Stimulated activated CD8-positive, alpha-beta memory T cell treated with anti-CD3 and anti-CD28 coated beads, Interleukin-2, amount 100 ng/mL, for 48 hours (primary cell): ENCODE data around the gene MAOA.
"Not testable (repeated sequence)": the region's sequence is repeated elsewhere in the genome, so short reads cannot be mapped to it uniquely, and the experiment has no call there.

Experiments
- DNase-seq, 2 donors: peaks; one replicate each; pipeline ENCODE4 v3.0.0-alpha.2; 2020; ENCODE audit warnings: low read depth in 2 of 2

The MAOA gene

DNA sequence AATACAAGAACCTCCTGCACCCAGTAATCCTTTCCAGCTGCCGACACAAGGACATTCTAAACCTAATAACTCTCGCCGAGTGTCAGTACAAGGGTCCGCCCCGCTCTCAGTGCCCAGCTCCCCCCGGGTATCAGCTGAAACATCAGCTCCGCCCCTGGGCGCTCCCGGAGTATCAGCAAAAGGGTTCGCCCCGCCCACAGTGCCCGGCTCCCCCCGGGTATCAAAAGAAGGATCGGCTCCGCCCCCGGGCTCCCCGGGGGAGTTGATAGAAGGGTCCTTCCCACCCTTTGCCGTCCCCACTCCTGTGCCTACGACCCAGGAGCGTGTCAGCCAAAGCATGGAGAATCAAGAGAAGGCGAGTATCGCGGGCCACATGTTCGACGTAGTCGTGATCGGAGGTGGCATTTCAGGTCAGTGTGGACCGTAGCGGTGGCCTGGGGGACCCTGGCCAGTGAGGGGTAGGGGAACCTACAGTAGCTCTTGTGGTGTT lies at the start of gene MAOA:
TSS of gene MAOA (plus strand) at position 295 of the 490 bp plus-strand sequence. CDS start at position 338, 43 bp downstream.
- DNase-seq = peak in 1 of 2 donors; percentile 42

DNA sequence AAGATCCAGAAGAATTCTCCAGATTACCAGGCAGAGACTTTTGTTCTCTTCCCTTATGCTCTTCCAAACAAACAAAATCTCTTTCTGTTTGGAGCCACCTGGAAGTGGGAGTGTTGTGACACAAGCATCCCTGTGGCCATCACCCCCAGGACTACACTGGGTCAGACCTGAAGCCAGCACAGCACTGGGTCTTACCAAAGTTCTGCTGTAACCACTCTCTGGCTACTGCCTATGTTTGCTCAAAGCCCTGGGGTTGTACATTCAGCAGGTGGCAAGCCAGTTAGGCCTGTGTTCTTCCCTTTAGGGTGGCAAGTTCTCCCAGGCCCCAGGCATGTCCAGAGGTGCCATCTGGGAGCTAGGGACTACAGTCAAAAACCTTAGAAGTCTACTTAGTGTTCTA lies 43.7 kb upstream of the MAOA start:
- no peak for DNase-seq

DNA sequence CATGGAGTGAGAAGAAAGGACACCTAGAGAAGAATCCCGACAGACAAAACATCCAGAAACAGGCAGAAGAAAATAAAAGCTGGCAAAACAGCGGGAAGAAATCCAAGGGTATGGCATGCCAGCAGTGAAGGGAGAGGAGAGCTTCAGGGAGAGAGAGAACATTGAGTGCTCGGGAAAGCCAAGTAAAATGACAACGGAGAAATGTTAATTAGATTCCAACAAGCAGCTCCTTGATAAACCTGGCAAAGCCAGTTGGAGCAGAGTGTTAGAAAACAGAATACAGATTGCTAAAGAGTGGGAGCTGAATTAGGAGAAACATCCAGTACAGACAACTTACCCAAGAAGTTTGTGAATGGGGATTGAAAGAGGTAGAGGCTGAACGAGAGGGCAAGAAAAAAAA lies 40.4 kb upstream of the MAOA start:
- DNase-seq = no peak

DNA sequence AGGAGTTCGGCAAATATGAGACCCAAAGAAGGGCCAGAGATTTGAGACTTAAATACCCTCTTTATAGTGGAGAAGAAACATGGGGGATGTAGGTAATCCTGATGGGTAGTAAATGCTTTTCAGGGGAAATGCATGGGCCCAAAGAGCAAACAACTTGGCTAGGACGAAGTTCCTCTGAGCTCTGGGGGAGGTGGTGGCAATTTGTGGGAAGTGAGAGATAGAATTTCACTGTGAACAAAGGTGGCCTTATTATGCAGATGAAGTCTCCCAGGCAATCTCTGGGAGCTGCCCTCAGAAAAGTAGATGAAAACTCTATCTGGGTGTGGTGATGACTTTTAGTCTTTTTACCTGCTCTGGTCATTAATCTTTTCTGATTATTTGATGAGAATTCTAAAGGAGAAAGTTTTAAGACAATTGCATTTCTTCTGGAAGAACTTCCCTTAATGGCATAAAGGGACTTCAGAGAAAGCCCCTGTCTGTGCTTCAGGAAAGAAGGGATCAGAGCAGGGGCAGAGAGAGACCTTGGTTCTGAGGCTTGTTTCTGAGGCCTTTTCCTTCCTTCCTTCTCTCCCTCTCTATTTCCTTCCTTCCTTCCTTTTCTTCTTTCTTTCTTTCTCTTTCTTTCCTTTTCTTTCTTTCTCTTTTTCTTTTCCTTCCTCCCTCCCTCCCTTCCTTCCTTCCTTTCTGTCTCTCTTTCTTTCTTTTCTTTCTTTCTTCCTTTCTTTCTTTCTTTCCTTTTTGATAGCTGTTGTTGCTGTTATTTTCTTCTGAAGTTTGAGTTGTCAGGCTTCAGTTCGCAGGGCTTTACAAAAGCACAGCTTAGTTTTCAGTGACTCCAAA lies 37.5 kb upstream of the MAOA start:
- DNase-seq = no peak

DNA sequence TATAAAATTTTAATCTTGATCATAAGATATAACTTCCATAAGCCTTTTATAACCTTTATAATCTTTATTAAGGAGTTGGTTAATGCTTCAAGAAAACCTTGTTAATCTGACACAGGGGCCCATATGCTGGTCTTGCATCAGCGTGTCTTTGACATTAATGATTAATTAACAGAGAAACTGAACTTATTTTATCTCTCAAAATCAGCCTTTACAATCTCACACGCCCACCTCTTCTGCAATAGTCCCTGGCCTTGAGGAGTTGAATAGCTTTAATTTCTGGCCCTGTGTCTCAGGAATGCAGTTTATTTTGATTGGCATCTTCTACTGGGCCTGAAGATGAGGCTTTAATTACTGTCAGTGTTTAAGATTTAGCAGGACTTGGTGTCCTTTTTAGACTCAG lies 36.2 kb upstream of the MAOA start:
- DNase-seq = not testable (repeated sequence)

DNA sequence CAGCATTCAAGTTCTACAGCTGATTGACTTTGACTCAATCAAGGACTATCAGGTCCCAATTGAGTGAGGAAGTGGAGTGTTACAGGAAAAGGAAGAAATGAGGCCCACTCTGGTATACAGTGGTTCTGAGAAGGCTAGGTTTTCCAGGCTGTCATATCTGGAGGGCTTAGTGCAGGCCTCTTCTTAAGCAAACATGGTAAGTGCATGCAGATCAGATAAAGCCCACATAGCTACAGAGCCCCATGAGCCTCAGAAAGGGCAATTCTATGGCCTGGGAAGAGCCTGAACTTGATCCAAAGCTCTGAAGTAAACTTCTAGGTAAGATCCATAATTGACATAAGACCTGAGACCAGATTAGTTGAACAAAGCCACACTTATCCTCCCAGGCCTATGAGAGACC lies 29.0 kb upstream of the MAOA start:
- no peak for DNase-seq

DNA sequence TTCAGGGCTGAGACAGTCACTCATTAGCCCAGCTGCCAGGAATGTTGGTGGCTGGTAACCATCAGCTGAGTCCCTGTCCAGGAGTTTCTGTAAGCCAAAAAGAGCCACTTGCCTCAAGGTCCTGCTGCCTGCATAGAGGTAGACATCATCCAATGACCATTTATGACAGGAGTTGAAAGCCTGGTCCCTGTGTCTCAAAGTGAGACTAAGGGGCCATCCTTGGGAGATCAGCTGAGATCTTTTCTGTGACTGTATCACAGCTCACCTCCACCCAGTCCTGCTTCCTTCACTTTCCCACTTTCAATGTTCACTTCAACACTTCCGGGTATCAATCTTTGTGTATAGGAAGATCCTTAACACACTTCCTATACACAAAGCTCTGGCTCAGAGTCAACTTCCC lies 28.4 kb upstream of the MAOA start:
- DNase-seq = no peak

DNA sequence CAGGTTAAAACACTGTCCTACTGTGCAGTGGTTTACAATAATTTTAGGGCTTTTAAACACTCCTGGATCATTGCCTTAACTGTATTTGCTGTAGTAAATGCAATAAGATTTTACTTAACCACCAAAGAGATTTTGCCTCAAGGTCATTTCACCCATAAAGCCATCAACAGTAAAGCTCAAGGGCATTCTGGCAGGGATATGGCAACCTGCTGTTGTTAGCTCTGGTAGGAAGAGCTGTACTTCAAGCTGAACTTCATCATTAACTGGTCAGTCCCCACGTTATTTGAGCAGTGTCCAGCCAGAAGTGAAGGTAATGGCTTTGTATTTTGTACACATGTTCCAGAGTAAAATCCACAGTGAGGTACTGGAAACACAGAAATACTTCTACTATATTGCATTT lies 26.9 kb upstream of the MAOA start:
- no peak for DNase-seq

DNA sequence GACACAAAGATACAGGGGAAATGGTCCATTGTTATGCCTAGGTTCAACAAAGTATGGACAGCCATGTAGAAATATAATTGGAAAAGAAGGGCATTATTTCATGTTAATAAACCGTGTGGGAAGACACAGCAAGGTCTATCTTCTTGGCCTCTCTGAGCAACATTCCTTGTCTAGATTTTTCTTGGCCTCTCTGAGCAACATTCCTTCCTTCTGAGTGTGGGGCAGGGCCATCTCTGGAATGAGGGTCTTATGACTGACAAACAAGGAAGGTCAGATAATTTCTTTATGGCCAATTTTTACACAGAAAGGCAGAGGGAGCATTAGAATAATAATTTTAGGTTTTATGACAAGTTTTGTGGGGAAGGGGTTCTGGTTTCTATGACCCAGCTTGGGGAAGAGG lies 24.3 kb upstream of the MAOA start:
- no peak for DNase-seq

DNA sequence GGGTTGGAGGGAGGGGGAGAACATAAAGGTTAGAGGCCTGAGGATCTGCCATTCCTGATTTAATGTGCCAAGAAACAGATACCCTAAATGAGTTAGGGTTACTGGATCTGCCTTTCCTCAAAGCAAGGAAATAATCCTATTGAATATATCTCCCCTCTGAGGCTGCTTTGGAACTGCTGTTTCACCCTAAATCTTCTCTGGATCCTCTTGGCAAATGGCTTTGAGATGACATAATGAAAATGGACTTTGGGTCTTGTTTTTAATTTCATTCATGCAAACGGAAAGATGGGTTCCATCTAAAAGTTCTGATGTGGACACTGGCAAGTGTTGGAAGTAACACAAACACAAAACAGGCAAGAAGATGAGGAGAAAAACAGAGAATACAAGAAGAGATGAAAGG lies 23.0 kb upstream of the MAOA start:
- no peak for DNase-seq

DNA sequence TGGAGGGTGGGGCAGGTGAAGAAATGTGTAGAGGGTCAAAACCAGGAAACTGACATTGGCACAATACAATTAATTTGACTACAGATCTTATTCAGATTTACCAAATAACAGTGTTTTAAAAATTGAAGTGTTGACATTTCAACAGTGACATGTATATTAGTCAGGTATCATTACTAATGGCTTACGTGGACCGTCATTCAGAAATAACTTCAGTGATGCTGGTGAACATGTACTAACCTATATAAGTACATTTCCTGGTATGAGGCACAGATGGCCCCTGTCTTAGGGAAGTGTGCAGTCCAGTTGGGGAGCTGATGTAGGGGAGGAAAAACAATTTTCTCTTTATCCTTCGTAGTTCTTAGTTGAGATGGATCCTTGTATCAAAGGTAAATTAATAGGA lies 22.3 kb upstream of the MAOA start:
- DNase-seq = no peak

DNA sequence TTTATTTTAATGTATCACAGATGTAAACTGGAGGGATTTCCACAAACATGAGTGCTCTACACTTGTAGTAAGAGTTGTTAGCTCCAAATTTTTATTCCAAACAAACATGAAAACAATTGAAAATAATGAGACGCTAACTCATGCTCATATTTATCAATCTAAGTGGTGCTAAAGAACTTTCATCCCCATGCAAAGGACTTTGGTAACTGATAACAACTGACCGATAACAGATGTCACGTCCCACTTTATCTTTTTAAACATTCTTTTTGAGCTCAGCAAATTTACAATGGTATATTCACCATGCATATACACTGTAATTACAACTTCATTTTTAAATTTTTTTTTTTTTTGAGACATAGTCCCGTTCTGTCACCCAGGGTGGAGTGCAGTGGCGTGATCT lies 15.6 kb upstream of the MAOA start:
- DNase-seq = no peak

DNA sequence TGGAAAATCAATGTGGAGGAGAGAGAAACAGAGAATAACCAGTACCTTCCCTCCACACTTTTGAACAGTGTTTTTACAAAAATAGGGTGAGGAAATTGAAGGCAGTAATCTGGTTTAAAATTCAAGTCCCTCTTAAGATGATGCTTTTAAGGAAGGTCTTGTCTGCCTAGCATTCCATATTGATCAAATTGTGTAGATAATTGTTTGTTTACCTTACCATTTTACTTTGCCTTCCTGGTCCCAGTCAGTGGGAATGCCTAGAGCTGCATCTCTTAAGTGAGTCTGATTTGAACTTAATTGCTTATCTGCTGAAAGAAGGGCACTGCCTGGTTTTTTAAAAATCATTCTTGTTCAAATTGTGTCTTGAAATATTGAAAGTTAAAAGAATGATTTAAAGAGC lies 14.4 kb upstream of the MAOA start:
- no peak for DNase-seq

DNA sequence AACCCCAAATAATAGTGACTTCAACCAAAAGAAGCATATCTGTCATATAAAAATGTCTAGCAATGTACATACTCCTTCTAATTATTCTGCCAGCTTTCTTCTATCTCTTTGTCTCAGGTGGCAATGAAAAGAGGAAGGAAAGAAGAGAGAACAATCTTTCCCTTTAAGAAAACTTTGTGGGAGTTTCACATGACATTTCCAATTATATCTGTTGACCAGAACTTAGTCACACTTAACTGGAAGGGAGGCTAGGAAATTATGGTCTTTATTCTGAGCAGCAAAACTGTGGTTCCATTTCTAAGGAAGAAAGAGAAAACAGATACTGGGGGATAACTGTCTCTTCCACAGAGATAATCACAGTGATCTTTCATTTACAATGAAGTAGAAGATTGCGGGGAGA lies 12.9 kb upstream of the MAOA start:
- no peak for DNase-seq

DNA sequence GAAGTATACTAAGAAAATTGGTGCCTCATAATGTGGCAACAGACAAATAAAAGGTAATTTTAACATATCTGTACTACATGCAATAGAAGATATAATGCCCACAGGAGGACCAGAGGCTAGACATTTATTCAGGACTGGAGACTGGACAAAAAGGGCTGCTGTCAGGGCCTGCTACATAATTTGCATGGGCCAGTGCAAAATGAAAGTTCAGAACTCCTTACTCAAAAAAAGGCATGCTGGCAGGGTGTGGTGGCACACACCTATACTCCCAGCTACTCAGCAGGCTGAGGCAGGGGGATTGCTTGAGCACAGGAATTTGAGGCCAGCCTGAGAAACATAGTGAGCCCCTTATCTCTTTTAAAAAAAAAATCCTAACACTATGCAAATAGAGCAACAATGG lies 12.4 kb upstream of the MAOA start:
- DNase-seq = no peak

DNA sequence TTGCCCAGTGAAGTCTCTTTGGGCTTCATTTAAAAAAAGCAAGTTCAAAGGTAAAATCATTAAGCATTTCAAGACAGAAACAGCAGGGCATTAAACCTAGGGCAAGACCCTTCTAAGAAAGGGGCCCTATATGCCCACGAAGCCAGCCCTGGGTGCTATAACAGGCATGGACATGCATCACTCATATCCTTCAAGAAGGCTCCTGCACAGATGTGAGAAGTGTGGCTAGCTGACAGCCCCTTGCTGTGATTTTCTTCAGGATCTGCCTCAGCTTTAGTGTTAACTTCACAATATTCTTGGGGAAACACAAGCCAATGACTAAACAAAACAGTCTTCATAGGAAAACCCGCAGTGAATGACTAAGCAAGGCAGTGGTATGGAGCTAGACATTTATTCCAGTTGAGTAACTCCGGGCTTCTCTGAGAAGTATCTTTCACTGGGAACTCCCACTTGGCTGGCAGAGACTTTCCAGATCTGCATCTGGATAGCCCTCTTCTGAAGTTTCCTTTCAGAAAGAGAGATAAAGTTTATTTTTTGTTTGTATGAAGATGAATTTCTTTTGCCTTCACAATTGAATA lies 11.9 kb upstream of the MAOA start:
- DNase-seq = no peak

DNA sequence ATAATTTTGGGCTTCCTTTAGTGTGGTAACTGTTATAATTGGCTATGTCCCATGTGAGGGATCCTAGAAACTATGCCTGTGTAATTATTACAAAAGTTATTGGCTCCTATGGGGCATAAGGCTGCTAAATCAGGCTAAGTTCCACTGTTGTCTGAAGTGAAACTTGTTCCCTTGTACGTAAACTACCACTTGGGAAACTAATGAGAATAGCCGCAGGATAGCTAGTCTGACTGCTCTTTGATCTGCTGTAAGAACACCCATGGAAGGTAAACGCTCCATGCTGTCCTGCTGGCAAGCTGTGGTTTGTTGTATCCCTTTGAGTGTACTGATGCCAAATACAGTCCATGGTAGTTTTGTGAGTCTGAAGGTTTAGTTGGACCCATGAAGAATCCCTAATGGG lies 9.3 kb upstream of the MAOA start:
- DNase-seq = no peak

DNA sequence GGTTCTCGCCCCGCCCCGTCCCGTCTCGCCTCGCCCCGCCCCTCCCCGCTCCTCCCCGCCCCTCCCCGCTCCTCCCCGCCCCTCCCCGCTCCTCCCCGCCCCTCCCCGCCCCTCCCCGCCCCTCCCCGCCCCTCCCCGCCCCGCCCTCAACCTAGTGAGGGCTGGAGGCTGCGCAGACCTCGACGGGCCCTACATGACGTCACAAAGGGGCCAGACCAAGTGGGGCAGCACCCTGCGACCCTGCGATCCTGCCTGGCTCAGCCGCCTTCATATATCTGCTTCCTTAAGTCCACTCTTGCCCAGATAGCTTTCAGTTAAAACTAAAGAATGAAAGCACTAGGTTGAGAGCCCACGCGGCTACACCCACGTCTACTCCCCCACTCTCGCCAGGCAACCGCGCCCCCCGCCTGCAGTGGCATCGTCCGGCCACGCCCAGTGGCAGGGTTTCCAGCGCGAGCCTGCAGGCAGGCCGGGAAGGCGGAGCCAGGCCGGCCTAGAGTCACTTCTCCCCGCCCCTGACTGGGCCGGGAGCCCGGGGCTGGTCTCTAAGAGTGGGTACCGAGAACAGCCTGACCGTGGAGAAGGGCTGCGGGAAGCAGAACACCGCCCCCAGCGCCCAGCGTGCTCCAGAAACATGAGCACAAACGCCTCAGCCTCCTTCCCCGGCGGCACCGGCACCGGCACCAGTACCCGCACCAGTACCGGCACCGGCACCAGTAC lies 1.5 kb upstream of the MAOA start:
- peak; percentile 68 to 70 for DNase-seq

DNA sequence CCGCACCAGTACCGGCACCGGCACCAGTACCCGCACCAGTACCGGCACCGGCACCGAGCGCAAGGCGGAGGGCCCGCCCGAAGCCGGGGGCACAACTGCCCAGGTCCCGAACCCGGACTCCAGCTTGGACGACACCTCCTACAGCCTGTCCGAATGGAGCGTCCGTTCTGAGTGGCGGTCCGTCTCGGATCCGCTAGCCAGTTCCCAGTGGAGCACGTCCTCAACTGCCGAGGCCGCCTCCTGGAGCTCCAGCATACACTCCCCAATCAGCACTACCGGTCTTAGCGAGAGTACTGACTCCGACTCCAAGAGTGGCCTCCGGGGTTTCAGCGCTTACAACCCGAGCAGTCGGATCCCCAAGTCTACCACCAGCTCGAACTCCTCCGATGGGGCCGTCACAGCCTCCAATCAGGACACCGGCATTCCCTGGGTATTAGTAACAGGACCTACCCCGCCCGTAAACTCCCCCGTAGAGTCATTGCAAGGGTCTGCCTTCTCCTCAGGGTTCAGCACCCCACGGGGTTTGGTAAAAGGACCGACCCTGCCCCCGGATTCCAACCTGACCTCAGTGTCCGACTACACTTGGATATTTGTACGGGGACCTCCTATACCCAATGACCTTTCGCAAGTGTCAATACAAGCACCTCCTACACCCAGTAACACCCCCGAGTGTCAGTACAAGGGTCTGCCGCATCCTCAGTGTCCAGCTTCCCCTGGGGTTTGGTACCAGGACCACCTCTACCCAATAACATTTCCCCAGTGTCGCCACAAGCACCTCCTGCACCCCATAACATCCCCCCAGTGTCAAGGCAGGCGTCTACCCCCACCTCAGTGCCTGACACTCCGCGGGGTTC lies 721 bp upstream of the MAOA start:
- no peak for DNase-seq

DNA sequence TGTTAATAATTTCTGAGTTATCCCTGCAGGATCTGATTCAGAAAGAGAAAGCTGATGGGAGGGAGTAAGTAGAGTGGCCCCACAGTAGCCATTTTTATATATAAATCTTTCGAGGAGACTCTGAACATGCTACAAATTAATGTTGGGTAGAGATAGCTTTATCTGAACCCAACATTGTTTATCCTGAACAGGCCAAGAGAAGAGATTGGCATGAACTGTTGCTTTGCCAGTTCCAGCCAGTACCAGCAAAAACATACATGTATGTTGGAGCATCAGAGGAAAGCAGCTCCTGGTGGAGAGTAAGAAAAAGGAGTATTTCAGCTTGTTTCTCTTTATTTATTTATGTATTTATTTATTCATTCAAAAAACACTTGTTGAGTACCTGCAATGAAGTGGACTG lies 1.6 kb downstream of the MAOA start:
- DNase-seq = no peak

DNA sequence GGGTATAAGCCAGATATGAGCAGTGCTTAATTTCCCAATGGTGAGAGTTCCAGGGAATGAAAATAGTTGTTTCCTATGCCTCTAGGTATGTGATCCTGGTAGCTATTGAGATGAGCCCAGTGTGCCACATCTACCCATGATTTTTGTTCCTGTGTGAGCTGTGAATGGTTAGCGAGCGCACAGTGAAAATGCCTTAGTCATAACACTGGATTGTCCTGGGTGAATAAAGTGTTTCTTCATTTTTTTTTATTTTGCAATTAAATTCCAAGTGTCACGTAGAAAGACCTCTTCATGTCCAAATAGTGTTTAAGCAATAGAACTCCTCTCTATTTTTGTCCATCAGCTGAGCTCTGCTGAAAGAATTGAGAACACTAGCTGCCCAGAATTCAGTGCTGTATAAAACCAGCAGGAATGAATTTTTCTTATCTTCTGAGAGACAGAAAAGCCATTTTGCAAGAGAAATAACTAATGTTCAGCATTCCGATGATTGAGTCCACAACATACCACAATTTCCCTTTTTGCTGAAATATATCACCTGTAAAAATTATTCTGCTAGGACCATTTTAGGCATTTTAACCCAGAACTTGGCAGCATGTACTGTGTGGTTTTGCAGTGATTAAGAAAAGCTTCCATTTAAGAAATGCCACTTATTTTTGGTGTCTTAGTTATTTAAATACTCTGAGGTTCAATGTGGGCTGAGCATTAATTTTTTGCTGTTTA lies 5.6 kb downstream of the MAOA start:
- DNase-seq = no peak
